Activated T-helper 9 cell treated with anti-CD3 and anti-CD28 coated beads, Interleukin-2, amount 50 U/mL, for 16 hours (primary cell): ENCODE measurements around the gene CAMTA1.

Source experiments
- DNase-seq: peaks from one replicate; pipeline ENCODE4 v3.0.0-alpha.2; 2020; ENCODE audit warnings: low read depth

The CAMTA1 gene

GRCh38 chr1:7285856-7286454 lies 500.7 kb downstream of the CAMTA1 start:
- no peak for DNase-seq

GRCh38 chr1:7287013-7287412 lies 501.8 kb downstream of the CAMTA1 start:
- DNase-seq: no peak

- DNase-seq: no peak
Observed at GRCh38 chr1:7288992-7289391, 503.7 kb downstream of the CAMTA1 start.

GRCh38 chr1:7289694-7290093 lies 504.4 kb downstream of the CAMTA1 start:
- DNase-seq: no peak

- DNase-seq: no peak
Observed at GRCh38 chr1:7290971-7291970, 506.0 kb downstream of the CAMTA1 start.

- DNase-seq: no peak
Observed at GRCh38 chr1:7292036-7292681, 506.9 kb downstream of the CAMTA1 start.

- no peak for DNase-seq
Observed at GRCh38 chr1:7292714-7293419, 507.6 kb downstream of the CAMTA1 start.

GRCh38 chr1:7293702-7294629 lies 508.7 kb downstream of the CAMTA1 start:
- no peak for DNase-seq

GRCh38 chr1:7294636-7295035 lies 509.4 kb downstream of the CAMTA1 start:
- DNase-seq: no peak

- DNase-seq: no peak
Observed at GRCh38 chr1:7295946-7296345, 510.7 kb downstream of the CAMTA1 start.

GRCh38 chr1:7296968-7297367 lies 511.7 kb downstream of the CAMTA1 start:
- DNase-seq: no peak

GRCh38 chr1:7298145-7298544 lies 512.9 kb downstream of the CAMTA1 start:
- DNase-seq: no peak

GRCh38 chr1:7298749-7299151 lies 513.5 kb downstream of the CAMTA1 start:
- DNase-seq: no peak

GRCh38 chr1:7299329-7299799 lies 514.1 kb downstream of the CAMTA1 start:
- no peak for DNase-seq

- no peak for DNase-seq
Observed at GRCh38 chr1:7299994-7300393, 514.7 kb downstream of the CAMTA1 start.

- no peak for DNase-seq
Observed at GRCh38 chr1:7300893-7301663, 515.8 kb downstream of the CAMTA1 start.

- DNase-seq: no peak
Observed at GRCh38 chr1:7301664-7301981, 516.4 kb downstream of the CAMTA1 start.

GRCh38 chr1:7302126-7302525 lies 516.9 kb downstream of the CAMTA1 start:
- DNase-seq: no peak

GRCh38 chr1:7302873-7303272 lies 517.6 kb downstream of the CAMTA1 start:
- no peak for DNase-seq

GRCh38 chr1:7303554-7304317 lies 518.5 kb downstream of the CAMTA1 start:
- DNase-seq: no peak
